GM21619 (cell line): ENCODE results near the gene RANBP10.
A peak's percentile ranks its signal among the peaks of the same experiment; 100 is the strongest.
"Not testable (repeated sequence)": the region's sequence is repeated elsewhere in the genome, so short reads cannot be mapped to it uniquely, and the experiment has no call there.

Experiments
- ATAC-seq: cut with Tn5 transposase; IDR thresholded peaks from one replicate; pipeline ENCODE4 v1.9.1; 2021; ENCODE audit not compliant: unreplicated experiment

RANBP10 gene

DNA sequence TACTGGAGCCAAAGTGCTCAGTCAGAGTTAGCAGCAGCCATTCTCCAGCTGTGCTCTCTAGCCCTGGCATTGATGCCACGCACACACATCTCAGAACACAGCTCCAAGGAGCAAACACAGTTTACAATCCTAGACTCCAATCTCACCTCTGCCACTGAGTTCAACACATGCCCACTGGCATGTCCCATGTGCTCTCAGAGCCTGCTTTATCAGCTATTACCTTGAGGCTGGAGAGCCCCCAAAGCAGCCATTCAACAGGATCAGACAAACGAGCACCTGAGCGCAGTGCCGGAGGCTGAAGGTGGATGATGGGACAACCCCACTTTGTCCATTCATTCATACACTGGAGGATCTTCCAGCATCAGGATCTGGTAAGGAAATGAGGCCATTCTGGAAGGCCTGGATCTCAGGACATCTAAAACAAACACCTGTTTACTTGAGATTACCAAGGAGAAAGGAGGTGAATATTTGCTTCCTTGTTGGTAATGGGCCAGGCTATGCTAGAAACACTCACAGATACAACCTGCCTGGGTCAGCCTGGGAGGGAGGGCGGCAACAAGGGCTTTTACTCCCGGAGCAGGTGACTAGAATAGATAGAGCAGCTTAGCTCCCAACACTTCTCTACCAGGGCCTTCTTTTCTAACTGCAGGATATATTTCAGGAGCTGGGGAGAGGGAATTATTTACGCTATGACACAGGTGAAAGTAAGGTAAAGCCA, 25.4 kb downstream of the RANBP10 start:
- ATAC-seq = no peak

DNA sequence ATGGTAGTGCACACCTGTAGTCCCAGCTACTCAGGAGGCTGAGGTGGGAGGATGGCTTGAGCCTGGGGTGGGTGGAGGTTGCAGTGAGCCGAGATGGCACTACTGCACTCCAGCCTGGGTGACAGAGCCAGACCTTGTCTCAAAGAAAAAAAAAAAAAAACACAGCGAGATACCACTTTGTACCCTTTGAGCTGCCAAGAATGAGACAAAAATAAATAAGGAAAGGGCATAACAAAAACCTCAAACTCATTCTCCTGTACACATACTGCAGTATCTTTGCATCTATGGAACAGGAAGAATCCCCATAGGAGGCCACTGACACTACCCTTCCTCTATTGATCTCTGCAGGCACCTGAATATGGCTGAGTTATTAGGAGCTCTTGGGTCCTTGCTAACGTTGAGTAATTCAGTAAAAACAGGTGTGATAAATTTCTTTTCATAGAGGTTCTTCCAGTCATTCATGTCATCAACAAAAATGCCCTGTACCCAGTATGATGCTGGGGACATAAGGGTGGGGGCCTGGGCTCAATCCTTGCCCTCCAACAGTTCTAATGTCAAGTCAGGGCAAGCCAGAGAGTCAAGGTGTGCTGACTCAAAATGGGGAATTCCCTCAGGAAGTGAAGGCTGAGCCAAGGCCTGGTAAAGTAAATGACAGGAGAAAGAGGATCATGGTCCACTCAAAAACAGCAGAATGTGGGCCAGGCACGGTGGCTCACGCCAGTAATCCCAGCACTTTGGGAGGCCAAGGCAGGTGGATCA, 26.9 kb downstream of the RANBP10 start:
- no peak for ATAC-seq

DNA sequence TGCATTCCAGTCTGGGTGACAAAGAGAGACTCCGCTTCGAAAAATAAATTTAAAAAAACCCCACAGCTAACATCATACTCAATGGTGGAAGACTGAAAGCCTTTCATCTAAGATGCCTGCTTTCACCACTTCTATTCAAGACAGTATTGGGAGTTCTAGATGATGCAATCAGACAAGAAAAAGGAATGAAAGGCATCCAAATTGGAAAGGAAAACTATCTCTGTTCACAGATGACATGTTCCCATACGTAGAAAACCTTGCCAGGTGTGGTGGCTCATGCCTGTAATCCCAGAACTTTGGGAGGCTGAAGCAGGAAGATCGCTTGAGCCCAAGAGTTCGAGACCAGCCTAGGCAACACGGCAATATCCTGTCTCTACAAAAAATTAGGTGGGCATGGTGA, 31.1 kb downstream of the RANBP10 start:
- no peak for ATAC-seq

DNA sequence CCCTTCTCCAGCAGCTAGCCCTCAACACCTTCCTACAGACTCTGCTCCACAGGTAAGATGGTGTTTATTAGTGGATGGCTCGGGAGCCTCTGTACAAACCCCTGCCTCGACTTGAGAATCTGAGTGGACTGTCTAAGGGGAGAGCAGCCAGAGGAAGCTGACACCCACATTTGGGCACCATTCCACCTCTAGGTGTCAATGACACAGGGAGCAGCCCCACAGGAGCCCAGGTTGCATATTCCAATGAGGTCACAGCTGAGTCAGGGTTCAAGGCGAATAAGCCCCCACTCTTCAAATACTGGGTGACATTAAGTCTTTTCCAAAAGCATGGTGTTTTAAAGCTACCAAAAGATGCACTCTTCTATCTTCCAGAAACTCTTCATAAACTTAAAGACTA, 31.9 kb downstream of the RANBP10 start:
- ATAC-seq = no peak

DNA sequence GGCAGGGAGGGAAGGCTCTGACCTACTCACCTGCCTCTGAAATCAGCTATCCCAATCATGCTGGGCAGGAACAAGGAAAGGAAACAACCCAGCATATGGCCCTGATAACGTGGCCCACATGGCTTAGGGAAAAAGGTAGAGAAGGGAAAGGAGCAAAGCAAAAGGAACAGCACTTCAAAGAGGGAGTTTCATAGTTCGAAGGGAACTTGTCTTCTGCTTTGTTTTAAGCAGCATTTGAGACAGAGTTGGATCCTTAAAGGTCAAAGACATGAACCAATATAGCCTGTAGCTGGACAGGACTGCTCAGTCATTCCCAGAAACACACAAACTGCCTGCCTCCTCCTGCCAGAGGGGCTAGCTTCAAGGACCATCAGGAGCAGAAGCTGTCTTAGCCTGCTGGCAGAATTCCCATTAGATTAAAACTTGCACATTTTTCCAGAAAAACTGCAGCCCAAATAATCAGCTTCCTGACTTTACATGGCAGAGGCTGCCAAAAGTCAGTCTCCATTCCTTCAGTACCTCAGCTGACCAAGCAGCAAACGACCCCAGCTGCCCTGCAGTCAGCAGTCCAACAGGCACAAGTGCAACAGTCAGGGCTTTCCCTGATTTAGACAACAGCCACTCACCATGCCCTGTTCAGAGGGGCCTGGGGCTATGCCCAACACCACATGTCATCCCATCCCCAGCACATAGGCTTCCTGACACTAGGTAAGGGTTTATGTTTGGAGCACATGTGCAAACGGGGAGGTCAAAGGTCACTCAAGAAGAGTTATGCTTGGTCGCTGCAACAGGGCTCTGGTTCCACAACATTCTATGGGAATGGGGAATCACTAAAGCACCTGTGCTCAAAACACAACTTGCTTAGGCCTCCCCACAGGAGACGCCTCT, 32.5 kb downstream of the RANBP10 start:
- ATAC-seq = no peak

DNA sequence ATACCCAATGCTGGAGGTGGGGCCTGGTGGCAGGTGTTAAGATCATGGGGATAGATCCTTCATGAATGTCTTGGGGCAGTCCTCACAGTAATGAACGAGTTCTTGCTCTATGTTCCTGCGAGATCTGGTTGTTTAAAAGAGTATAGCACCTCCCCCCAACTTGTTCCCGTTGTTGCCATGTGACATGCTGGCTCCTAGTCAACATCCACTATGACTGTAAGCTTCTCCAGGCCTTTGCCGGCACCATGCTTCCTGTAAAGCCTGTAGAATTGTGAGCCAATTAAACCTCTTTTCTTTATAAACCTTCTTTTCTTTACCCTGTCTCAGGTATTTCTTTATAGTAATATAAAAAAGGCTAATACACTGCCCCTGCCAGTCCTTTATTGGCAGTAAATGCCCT, 33.3 kb downstream of the RANBP10 start:
- no peak for ATAC-seq

DNA sequence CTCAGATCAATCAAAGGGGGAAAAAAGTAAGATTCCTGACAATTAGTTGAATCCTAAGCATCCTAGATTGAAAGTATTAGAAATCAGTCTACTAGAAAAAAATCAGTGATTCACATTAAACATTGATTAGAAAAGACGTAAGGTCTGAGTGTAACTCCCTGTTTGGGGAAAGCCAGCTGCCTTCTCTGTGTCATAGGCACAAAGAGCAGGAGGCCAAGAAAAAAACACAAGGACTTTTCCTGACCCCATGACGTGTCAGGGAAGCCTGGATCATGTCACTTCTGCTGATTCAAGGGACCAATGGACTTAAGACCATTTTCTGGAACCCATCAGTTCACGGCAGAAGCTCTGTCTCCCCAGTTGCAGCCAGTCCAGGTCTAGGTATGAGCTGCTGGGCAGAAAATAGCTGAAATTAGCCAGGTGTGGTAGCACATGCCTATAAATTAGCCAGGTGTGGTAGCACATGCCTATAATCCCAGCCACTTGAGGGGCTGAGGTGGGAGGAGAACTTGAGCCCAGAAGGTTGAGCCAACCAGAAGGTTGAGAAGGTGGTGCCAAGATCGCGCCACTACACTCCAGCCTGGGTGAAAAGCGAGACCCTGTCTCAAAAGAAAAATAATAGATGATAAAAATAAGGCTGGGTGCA, 35.9 kb downstream of the RANBP10 start:
- no peak for ATAC-seq

DNA sequence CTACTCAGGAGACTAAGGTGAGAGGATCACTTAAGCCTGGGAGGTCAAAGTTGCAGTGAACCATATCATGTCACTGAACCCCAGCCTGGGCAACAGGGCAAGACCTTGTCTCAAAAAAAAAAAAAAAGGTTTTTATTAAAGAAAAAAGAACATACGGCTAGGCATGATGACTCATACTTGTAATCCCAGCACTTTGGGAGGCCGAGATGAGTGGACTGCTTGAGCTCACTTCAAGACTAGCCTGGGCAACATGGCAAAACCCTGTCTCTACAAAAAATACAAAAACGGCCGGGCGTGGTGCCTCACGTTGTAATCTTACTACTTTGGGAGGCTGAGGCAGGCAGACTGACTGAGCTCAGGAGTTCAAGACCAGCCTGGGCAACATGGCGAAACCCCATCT, 38.4 kb downstream of the RANBP10 start:
- no peak for ATAC-seq

DNA sequence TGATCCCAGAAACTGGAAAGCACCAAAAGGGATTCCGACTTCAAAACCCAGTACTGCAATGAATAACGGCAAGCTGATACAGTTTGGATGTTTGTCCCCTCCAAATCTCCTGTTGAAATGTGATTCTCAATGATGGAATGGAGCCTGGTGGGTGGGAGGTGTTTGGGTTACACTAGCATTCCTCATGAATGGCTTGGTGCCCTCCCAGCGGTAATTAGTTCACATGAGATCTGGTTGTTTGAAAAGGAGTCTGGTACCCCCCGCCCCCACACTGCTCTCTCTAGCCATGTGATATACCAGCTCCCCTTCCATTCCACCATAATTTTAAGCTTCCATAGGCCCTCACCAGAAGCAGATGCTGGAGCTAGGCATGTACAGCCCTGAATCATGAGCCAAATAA, 40.1 kb downstream of the RANBP10 start:
- ATAC-seq = no peak

DNA sequence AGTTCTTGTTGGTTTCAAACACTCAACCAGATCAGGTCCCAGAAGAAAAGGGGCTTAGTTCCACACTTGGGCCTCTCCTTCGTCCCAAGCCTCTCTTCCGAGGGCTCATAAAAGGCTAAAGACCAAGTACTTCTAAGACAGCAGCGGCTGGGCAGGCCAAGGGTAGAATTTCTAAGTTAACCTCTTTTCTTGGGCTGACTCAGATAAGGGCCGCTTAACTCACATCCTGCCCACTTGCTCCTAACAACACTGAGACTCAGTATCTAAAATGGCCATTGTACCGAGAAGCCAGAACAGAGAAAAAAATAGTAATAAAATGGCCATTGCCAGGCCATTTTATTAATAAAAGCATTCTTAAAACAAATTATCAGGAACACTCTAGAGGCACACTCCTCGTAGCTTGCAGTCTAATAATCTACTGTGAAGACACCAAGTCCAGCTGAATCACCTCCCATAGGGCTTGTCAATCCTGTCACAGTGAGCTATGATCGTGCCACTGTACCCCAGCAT, 42.1 kb downstream of the RANBP10 start:
- ATAC-seq = no peak

DNA sequence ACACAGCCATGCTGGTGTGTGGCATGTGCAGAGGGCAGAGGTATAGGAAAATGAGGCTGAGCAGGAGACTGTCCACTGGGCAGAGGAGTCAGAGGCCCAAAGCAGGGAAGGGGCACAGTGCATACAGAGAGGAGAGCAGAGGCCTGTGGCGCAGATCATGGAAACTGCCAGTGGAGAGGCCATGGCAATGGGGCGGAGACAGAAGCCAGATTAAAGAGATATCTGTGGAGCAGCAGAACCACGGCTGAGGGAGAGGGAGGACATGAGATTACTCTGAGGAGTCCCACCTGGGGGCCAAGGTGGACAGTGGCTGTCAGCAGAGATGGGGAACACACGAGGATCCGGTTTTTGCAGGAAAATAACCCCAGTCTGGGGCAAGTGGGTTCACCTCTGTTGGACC, 43.3 kb downstream of the RANBP10 start:
- no peak for ATAC-seq

DNA sequence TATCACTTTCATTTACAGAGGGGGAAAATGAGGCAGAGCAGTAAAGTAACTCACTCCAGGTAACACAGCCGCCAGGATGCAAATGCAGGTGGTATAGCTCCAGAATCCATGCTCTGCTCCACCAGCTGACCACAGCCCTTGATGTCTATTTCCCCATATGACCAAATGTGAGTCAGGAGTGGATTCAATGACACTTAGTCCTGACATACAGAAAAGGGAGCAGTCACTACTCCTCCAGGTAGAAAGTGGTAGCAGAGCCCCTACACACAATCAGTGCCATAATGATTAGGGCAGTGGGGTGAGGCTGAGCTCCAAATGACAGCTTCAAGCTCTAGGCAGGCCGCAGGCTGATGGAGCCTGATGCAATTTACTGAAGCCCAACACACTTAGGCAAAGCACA, 44.0 kb downstream of the RANBP10 start:
- no peak for ATAC-seq

DNA sequence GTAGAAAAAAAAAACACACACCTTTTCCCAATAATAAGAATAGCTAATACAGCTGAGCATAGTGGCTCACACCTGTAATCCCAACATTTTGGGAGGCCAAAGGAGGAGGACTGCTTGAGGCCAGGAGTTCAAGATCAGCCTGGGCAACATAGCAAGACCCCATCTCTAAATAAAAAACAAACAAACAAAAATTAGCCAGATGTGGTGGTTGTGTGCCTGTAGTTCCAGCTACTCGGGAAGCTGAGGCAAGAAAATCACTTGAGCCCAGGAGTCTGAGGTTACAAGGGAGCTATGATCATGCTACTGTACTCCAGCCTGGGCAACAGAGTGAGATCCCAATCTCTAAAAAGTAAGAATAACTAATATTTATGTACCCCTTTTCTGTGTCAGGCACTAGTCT, 44.4 kb downstream of the RANBP10 start:
- ATAC-seq = no peak

DNA sequence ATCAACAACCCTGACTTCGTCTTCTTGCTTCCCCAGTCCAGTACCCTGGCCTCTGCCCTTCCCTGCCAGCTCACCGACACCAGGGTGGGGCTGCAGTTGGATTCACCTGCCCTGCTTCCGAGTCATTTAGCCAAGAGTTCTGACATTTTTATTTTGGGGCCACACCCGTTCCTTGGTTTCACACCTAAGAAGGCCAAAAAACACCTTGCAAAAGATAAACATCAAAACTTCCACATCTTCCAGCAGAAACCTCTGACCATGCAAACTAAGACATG, 45.5 kb downstream of the RANBP10 start:
- no peak for ATAC-seq

DNA sequence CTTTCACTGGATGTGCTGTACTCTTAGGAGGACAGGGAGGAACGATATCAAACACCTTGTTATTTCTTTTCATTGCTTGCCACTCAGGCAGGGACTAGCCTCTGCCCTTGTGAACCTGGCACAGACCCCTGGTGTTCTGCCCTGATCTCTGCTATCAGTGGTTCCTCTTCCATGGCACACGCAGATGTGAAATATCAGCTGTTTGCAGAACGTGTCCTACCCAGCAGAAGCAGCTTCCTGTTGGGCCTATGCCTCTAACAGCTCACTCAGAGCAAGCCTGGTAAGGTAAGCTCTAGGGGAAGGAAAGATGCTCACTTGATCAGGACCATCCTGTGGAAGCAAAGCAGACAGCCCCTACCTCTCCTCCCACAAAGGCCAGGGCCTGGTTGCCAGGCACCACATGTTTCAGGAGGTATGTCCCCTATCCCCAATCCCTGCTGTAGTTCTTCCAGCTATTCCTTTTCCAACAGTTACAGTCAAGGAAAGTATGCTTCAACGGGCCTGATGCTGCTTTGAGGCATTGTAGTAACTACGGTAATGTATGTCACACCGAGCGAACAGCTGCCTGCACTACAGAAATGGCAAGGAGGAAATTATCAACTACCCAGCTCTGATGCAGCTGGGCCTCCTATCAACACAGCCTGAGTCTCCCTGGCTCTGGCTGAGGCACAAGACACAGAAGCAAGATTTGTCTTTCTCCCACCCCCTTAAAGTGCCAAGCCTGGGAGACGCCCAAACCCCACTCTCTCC, 46.0 kb downstream of the RANBP10 start:
- ATAC-seq = no peak

DNA sequence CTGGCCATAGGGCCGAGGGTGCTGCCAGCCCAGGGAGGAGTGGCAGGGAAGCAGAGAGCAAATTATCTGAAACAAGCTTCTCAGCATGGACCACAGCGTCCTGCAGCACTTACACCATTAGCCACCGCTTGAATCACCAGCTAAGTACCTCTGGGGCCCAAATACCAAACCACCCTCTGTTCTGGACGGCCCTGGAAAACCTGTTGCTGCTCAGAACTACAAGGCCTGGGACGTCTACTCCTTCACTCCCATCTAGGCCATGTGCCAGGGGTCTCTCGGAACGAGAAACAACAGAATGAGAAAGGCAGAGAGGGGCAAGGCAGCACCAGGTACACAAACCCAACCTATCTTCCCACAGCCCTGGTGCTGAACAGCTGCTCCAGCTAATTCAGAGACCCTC, 47.4 kb downstream of the RANBP10 start:
- ATAC-seq = no peak

DNA sequence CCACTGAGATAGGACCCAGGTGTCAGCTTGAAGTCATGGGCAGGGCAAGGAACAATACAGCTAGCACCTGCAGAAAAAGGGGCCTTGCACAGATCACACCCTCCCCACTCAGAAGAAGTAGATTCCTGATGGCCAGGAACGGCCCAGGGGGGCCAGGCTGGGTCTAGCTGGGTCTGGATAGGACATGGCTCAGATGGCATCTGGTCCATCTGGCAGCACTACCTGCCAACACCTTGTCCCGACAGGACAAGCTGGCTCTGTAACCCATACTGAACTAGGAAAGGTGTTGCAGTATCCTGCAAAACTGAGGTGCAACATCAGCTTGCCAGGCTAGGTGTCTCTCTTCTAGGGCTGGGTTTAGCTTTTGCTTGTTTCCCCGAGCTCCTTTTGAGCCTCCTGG, 48.4 kb downstream of the RANBP10 start:
- ATAC-seq = no peak

DNA sequence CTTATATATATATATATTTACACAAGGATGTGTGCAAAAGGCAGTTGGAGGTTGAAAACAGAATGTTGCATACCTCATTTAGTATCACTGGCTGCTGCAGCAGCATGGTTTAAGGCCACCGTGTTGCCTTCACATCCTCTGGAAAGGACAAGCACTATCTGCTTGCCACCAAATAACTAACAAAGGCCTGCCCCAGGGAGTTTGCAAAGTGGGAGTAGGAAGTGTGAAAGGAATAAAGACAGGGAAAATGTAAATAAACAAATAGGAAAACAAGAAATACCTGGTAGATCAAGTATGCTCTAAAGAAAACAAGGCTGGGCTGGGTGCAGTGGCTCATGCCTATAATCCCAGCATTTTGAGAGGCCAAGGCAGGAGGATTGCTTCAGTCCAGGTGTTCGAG, 53.7 kb downstream of the RANBP10 start:
- no peak for ATAC-seq

DNA sequence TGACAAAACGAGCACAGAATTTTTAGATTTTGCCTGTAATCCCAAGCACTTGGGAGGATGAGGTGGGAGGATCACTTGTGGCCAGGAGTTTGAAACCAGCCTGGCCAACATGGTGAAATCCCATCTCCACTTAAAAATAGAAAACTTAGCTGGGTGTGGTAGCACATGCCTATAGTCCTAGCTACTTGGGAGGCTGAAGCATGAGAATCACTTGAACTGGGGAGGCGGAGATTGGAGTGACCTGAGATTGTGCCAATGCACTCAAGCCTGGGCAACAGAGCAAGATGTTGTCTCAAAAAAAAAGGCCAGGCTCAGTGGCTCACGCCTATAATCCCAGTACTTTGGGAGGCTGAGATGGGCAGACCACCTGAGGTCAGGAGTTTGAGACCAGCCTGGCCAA, 55.0 kb downstream of the RANBP10 start:
- not testable (repeated sequence) for ATAC-seq

DNA sequence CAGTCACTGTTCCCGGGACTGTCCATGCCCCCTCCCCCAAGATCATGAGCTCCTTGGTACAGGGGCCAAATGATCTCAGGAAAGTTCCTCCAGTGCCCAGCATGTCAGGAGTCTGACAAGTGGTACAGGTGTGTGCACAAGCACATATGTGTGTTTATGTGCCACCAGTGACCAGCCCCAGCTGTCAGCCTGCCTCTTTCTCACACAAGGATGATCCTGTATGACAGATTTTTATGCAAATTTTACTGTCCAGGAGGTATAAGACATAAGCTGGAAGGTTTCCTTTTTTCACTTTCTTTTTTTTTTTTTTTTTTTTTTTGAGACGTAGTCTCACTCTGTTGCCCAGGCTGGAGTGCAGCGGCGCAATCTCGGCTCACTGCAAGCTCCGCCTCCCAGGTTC, 55.9 kb downstream of the RANBP10 start:
- ATAC-seq = peak; percentile 69
